Mucosa of gallbladder (tissue), 1 donor: ENCODE results near the gene TAB2. TPM values are rescaled to one million over a fixed set of nuclear protein-coding genes. Genes with fewer than 3 reads are reported as not detected.
A peak's percentile ranks its signal among the peaks of the same experiment; 100 is the strongest.

Experiments
- DNase-seq: peaks from one replicate; pipeline ENCODE4 v3.0.0-alpha.2; 2020; ENCODE audit warnings: low spot score
- total RNA-seq: library from RNA; stranded (reverse); gene quantifications from one replicate; pipeline ENCODE4 v1.2.1, GENCODE V29; 2021
- donor health status: DM: no; HTN: no; CAD: no.

TAB2 gene
- 46.1 TPM for total RNA-seq

GRCh38 chr6:149317644-149318571, at the start of gene TAB2:
Gene TAB2, plus strand, starts transcription at chr6:149317712. Its CDS starts 52,286 bp downstream, at chr6:149369998.
- peak; percentile 16 for DNase-seq

- no peak for DNase-seq
These were observed 49.4 kb upstream of the TAB2 start for GRCh38 chr6:149268146-149268545.

GRCh38 chr6:149268768-149269167, 48.7 kb upstream of the TAB2 start:
- DNase-seq: no peak

GRCh38 chr6:149270616-149271015, 46.9 kb upstream of the TAB2 start:
- DNase-seq: no peak

- DNase-seq: peak; percentile 30
These were observed 45.9 kb upstream of the TAB2 start for GRCh38 chr6:149271348-149272340.

GRCh38 chr6:149273318-149273717, 44.2 kb upstream of the TAB2 start:
- DNase-seq: no peak

GRCh38 chr6:149275621-149276020, 41.9 kb upstream of the TAB2 start:
- DNase-seq: no peak

GRCh38 chr6:149277621-149278020, 39.9 kb upstream of the TAB2 start:
- no peak for DNase-seq

GRCh38 chr6:149278997-149279396, 38.5 kb upstream of the TAB2 start:
- no peak for DNase-seq

- DNase-seq: no peak
These were observed 32.6 kb upstream of the TAB2 start for GRCh38 chr6:149284904-149285303.

- DNase-seq: no peak
These were observed 31.9 kb upstream of the TAB2 start for GRCh38 chr6:149285626-149286025.

- DNase-seq: no peak
These were observed 30.6 kb upstream of the TAB2 start for GRCh38 chr6:149286905-149287304.

GRCh38 chr6:149289192-149289781, 28.2 kb upstream of the TAB2 start:
- DNase-seq: no peak

- DNase-seq: no peak
These were observed 27.5 kb upstream of the TAB2 start for GRCh38 chr6:149289966-149290365.

- DNase-seq: no peak
These were observed 24.3 kb upstream of the TAB2 start for GRCh38 chr6:149293244-149293643.

- no peak for DNase-seq
These were observed 16.9 kb upstream of the TAB2 start for GRCh38 chr6:149300563-149300962.

GRCh38 chr6:149302723-149303122, 14.8 kb upstream of the TAB2 start:
- no peak for DNase-seq

- no peak for DNase-seq
These were observed 14.0 kb upstream of the TAB2 start for GRCh38 chr6:149303468-149303867.

GRCh38 chr6:149305372-149305771, 12.1 kb upstream of the TAB2 start:
- DNase-seq: no peak

- no peak for DNase-seq
These were observed 10.5 kb upstream of the TAB2 start for GRCh38 chr6:149306967-149307366.

- DNase-seq: no peak
These were observed 6.2 kb upstream of the TAB2 start for GRCh38 chr6:149311293-149311692.

GRCh38 chr6:149311766-149312165, 5.7 kb upstream of the TAB2 start:
- DNase-seq: no peak
